ENCODE results near the gene NIM1K. TPM values are rescaled to one million over a fixed set of nuclear protein-coding genes. Genes with fewer than 3 reads are reported as not detected.

Gene NIM1K
- total RNA-seq, result not detected in 2 replicates

GRCh38 chr5:43191740-43192557 is at the start of gene NIM1K:
Gene NIM1K (plus strand): TSS chr5:43192225. CDS start chr5:43245776, 53,551 bp downstream.

GRCh38 chr5:43313035-43313853 is 121.2 kb downstream of the NIM1K start, which contains the start of gene HMGCS1:
Gene HMGCS1 (minus strand): TSS chr5:43313412. CDS start chr5:43298965, 14,447 bp downstream.

Other genes starting within 250 kb of the NIM1K start
- gene ANXA2R, start 151.9 kb upstream of the NIM1K start, total RNA-seq, result 8.1 and 9.1 TPM in 2 replicates
- 15.1 and 23.2 TPM in 2 replicates for gene ZNF131, start 71.3 kb upstream of the NIM1K start, total RNA-seq
- gene HMGCS1, start 121.2 kb downstream of the NIM1K start, total RNA-seq, result 27.4 and 27.6 TPM in 2 replicates
- 0.67 and 1.8 TPM in 2 replicates for gene CCL28, start 220.2 kb downstream of the NIM1K start, total RNA-seq

Data from mammary microvascular endothelial cell (primary cell).